Kidney epithelial cell (primary cell): ENCODE measurements around the gene NAA40. TPM values are rescaled to one million over a fixed set of nuclear protein-coding genes. Genes with fewer than 3 reads are reported as not detected.

Experiments
- DNase-seq: peaks from one replicate; pipeline ENCODE4 v3.0.0-alpha.2; 2010; ENCODE audit warnings: low read depth
- H3K27me3 ChIP-seq: 2 replicates; pipeline ENCODE4 v1.6.0; 2011; ENCODE audit warnings: low read length; ENCODE audit not compliant: control insufficient read depth, insufficient read depth
- H3K36me3 ChIP-seq: 2 replicates; pipeline ENCODE4 v1.5.1; 2011; ENCODE audit warnings: low read length; ENCODE audit not compliant: control insufficient read depth, insufficient read depth
- H3K4me3 ChIP-seq: 2 replicates; pipeline ENCODE4 v1.5.1; 2011; ENCODE audit warnings: low read depth, mild to moderate bottlenecking, control low read depth, low read length
- CTCF ChIP-seq: IDR thresholded peaks from 2 replicates; pipeline ENCODE4 v1.5.1; 2011; ENCODE audit warnings: mild to moderate bottlenecking, moderate library complexity, low read length, control low read depth, inconsistent platforms; ENCODE audit not compliant: insufficient read depth, poor library complexity, severe bottlenecking
- total RNA-seq: library from RNA; depleted of rRNA; stranded (reverse); fragments of >200 nt; gene quantifications from 2 replicates; pipeline ENCODE4 v1.2.3, GENCODE V29; 2015

NAA40 gene
- total RNA-seq, 1 donor from 2014 or later = 15.6 TPM

- Histone ChIP-seq H3K36me3 (peaks cover 12% of the 10 kb centered on the region), H3K27me3 (no peaks in the 10 kb centered on the region), H3K4me3 (no peak overlapping the region)
- DNase-seq = no peak
- TF ChIP-seq CTCF = no peak
These were observed 54.3 kb downstream of the NAA40 start for GRCh38 chr11:63993100-63993499.

GRCh38 chr11:63993993-63994392 is 55.2 kb downstream of the NAA40 start:
- Histone ChIP-seq H3K4me3 (no peak overlapping the region), H3K27me3 (no peaks in the 10 kb centered on the region), H3K36me3 (peaks cover 8% of the 10 kb centered on the region)
- TF ChIP-seq CTCF = no peak
- no peak for DNase-seq

- H3K27me3 ChIP-seq = peaks cover 16% of the 10 kb centered on the region
- no peak for TF ChIP-seq CTCF
- peaks cover 7% of the 10 kb centered on the region for H3K36me3 ChIP-seq
- no peak for DNase-seq
- H3K4me3 ChIP-seq = no peak overlapping the region
These were observed 57.7 kb downstream of the NAA40 start for GRCh38 chr11:63996512-63996911.

- no peak for DNase-seq
- Histone ChIP-seq H3K4me3 (no peak overlapping the region), H3K27me3 (peaks cover 17% of the 10 kb centered on the region), H3K36me3 (peaks cover 7% of the 10 kb centered on the region)
- no peak for TF ChIP-seq CTCF
These were observed 58.4 kb downstream of the NAA40 start for GRCh38 chr11:63997104-63997700.

GRCh38 chr11:63997801-63998337 is 59.1 kb downstream of the NAA40 start:
- Histone ChIP-seq H3K36me3 (peaks cover 7% of the 10 kb centered on the region), H3K4me3 (no peak overlapping the region), H3K27me3 (peaks cover 19% of the 10 kb centered on the region)
- no peak for DNase-seq
- no peak for TF ChIP-seq CTCF
